Sigmoid colon (tissue), 4 donors: ENCODE data around the gene RUFY4.

Source experiments
- EP300 ChIP-seq, 4 donors: sonication (generic); formaldehyde crosslinking; IDR thresholded peaks; one replicate each; pipeline ENCODE4 v1.6.1; 2017; ENCODE audit warnings: antibody characterized with exemption in 4 of 4
- POLR2A ChIP-seq, 2 donors: fragments of 450-650 bp; IDR thresholded peaks; one replicate each; pipeline ENCODE4 v1.6.1; 2016; ENCODE audit warnings: antibody characterized with exemption in 2 of 2, mild to moderate bottlenecking in 2 of 2, moderate library complexity in 2 of 2
- POLR2AphosphoS5 ChIP-seq, 4 donors: sonication (generic); formaldehyde crosslinking; IDR thresholded peaks; one replicate each; pipeline ENCODE4 v1.6.1; 2017; ENCODE audit warnings: antibody characterized with exemption in 4 of 4
- TF ChIP-seq, protein P1 (sequence below), 4 experiments: fragments of 450-650 bp in 3 of 4; fragments of 200-600 bp in 1 of 4; IDR thresholded peaks; one replicate each; pipeline ENCODE4 v1.5.1; 2016 to 2019; ENCODE audit warnings: antibody characterized with exemption in 4 of 4, mild to moderate bottlenecking in 3 of 4, moderate library complexity in 2 of 4

GRCh38 chr2:218077464-218078216 is 8.6 kb downstream of the RUFY4 start:
- TF ChIP-seq POLR2A (IDR thresholded peaks at IDR 0.05) (no peak), POLR2AphosphoS5 (IDR thresholded peaks at IDR 0.05) (no peak), EP300 (IDR thresholded peaks at IDR 0.05) (no peak)
- TF ChIP-seq, protein P1, sequence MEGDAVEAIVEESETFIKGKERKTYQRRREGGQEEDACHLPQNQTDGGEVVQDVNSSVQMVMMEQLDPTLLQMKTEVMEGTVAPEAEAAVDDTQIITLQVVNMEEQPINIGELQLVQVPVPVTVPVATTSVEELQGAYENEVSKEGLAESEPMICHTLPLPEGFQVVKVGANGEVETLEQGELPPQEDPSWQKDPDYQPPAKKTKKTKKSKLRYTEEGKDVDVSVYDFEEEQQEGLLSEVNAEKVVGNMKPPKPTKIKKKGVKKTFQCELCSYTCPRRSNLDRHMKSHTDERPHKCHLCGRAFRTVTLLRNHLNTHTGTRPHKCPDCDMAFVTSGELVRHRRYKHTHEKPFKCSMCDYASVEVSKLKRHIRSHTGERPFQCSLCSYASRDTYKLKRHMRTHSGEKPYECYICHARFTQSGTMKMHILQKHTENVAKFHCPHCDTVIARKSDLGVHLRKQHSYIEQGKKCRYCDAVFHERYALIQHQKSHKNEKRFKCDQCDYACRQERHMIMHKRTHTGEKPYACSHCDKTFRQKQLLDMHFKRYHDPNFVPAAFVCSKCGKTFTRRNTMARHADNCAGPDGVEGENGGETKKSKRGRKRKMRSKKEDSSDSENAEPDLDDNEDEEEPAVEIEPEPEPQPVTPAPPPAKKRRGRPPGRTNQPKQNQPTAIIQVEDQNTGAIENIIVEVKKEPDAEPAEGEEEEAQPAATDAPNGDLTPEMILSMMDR (IDR thresholded peaks at IDR 0.05), result no peak
